GM23248 (cell line): ENCODE measurements around the gene SRSF1. TPM values are rescaled to one million over a fixed set of nuclear protein-coding genes. Genes with fewer than 3 reads are reported as not detected.
"Not testable (repeated sequence)": the region's sequence is repeated elsewhere in the genome, so short reads cannot be mapped to it uniquely, and the experiment has no call there.

Experiments
- DNase-seq: peaks from one replicate; pipeline ENCODE4 v3.0.0-alpha.2; 2015
- H2AFZ ChIP-seq: fragments of 200-600 bp; sonication (generic); 2 replicates; pipeline ENCODE4 v1.6.1; 2016; ENCODE audit warnings: antibody characterized with exemption
- H3F3A ChIP-seq: fragments of 200-600 bp; sonication (generic); 2 replicates; pipeline ENCODE4 v1.6.1; 2016; ENCODE audit warnings: mild to moderate bottlenecking, antibody characterized with exemption, mixed run types; ENCODE audit not compliant: insufficient read depth
- H3K27ac ChIP-seq: fragments of 200-600 bp; sonication (generic); 2 replicates; pipeline ENCODE4 v1.5.1; 2016; ENCODE audit warnings: mild to moderate bottlenecking
- H3K27me3 ChIP-seq: fragments of 200-600 bp; sonication (generic); replicated peaks from 2 replicates; pipeline ENCODE4 v1.6.1; 2016; ENCODE audit warnings: mild to moderate bottlenecking; ENCODE audit not compliant: insufficient read depth
- H3K36me3 ChIP-seq: fragments of 200-600 bp; sonication (generic); 2 replicates; pipeline ENCODE4 v1.6.1; 2016; ENCODE audit warnings: low read depth, mild to moderate bottlenecking
- H3K4me1 ChIP-seq: fragments of 200-600 bp; sonication (generic); 2 replicates; pipeline ENCODE4 v1.6.1; 2016; ENCODE audit warnings: mild to moderate bottlenecking; ENCODE audit not compliant: insufficient read depth
- H3K4me2 ChIP-seq: fragments of 200-600 bp; sonication (generic); one replicate; pipeline ENCODE4 v1.6.1; 2016; ENCODE audit warnings: mild to moderate bottlenecking; ENCODE audit not compliant: unreplicated experiment
- H3K4me3 ChIP-seq: fragments of 200-600 bp; sonication (generic); 2 replicates; pipeline ENCODE4 v1.5.1; 2016; ENCODE audit warnings: mild to moderate bottlenecking
- H3K79me2 ChIP-seq: fragments of 200-600 bp; sonication (generic); 2 replicates; pipeline ENCODE4 v1.6.1; 2016; ENCODE audit warnings: mild to moderate bottlenecking; ENCODE audit not compliant: insufficient read depth
- H3K9ac ChIP-seq: fragments of 200-600 bp; sonication (generic); 2 replicates; pipeline ENCODE4 v1.6.1; 2016; ENCODE audit warnings: mild to moderate bottlenecking
- H3K9me2 ChIP-seq: fragments of 200-600 bp; sonication (generic); 2 replicates; pipeline ENCODE4 v1.6.1; 2016; ENCODE audit warnings: mixed run types, mild to moderate bottlenecking, moderate library complexity; ENCODE audit not compliant: insufficient read depth
- H3K9me3 ChIP-seq: fragments of 200-600 bp; sonication (generic); one replicate; pipeline ENCODE4 v1.6.1; 2017; ENCODE audit warnings: low read depth
- H4K20me1 ChIP-seq: fragments of 200-600 bp; sonication (generic); 2 replicates; pipeline ENCODE4 v1.6.0; 2016; ENCODE audit not compliant: insufficient read depth
- EZH2 ChIP-seq: fragments of 200-600 bp; sonication (generic); IDR thresholded peaks from 2 replicates; pipeline ENCODE4 v1.6.1; 2018; ENCODE audit warnings: antibody characterized with exemption, mild to moderate bottlenecking; ENCODE audit not compliant: insufficient read depth, poor library complexity, severe bottlenecking
- EZH2phosphoT487 ChIP-seq: fragments of 200-600 bp; sonication (generic); IDR thresholded peaks from 2 replicates; pipeline ENCODE4 v1.6.1; 2018; ENCODE audit warnings: antibody characterized with exemption, moderate library complexity, mild to moderate bottlenecking, low read depth; ENCODE audit not compliant: insufficient read depth
- WGBS, 2 experiments: methylation state at CpG; one replicate each; pipeline ENCODE4 v1.1.6; 2015 to 2017; ENCODE audit warnings: low lambda C conversion rate in 2 of 2, low coverage in 1 of 2; ENCODE audit errors: missing lambda C conversion rate in 2 of 2; 5-methylcytosine and 5-hydroxymethylcytosine counted together
- in situ Hi-C: fragments of 300-500 bp; cut with MboI; formaldehyde crosslinking; loops from 2 replicates; pipeline ENCODE4 v1.15.0; 2020
- polyA plus RNA-seq: library from polyadenylated mRNA; unstranded; fragments of >200 nt; fragmentation: Nextera tagmentation; extraction: Ambion mirVana; gene quantifications from 2 replicates; pipeline ENCODE4 v1.2.1, GENCODE V29; 2016
- total RNA-seq: library from RNA; depleted of rRNA; stranded (reverse); fragments of >200 nt; shearing (Covaris generic); gene quantifications from 2 replicates; pipeline ENCODE4 v1.2.3, GENCODE V29; 2014

Gene SRSF1
- total and polyA plus RNA-seq, 2 experiments from 2014 or later, result 130 to 204 TPM

DNA sequence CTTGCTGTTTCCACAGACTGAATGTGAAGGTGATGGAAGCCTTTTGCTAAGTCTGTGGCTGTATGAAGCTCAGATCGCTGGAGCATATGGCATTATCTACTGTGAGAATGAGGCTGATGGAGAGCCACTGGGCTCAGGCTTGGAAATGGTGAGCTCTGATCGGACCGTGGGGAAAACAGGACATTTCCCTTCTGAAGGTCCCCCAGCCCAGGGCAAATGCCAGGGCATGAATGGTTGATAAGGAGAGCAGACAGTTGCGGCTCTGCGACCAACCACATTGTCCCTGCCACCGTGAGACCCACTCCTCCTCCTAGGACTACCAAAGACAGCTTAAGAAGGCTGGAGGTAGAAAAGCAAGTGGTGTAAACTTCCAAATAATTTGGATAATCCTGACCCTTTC lies 47.1 kb downstream of the SRSF1 start:
- Histone ChIP-seq H3K4me2 (no peak overlapping the region), H3K36me3 (no peaks in the 10 kb centered on the region), H3K27me3 (no peaks in the 10 kb centered on the region), H3K9me2 (no peaks in the 10 kb centered on the region), H2AFZ (no peak overlapping the region), H3K27ac (no peak overlapping the region), H3F3A (0 out of 2 replicates have a peak, but pooled peaks cover 3% of the 10 kb centered on the region), H3K79me2 (no peaks in the 10 kb centered on the region), H4K20me1 (no peaks in the 10 kb centered on the region), H3K9me3 (no peaks in the 10 kb centered on the region), H3K9ac (no peak overlapping the region), H3K4me3 (no peak overlapping the region), H3K4me1 (no peaks in the 10 kb centered on the region)
- WGBS, 2 experiments, result 81 to 87% methylated on average over 6 of the region's 6 CpGs
- in situ Hi-C loops, result no loop called here
- DNase-seq, result no peak
- TF ChIP-seq EZH2phosphoT487 (no peak), EZH2 (no peak)

DNA sequence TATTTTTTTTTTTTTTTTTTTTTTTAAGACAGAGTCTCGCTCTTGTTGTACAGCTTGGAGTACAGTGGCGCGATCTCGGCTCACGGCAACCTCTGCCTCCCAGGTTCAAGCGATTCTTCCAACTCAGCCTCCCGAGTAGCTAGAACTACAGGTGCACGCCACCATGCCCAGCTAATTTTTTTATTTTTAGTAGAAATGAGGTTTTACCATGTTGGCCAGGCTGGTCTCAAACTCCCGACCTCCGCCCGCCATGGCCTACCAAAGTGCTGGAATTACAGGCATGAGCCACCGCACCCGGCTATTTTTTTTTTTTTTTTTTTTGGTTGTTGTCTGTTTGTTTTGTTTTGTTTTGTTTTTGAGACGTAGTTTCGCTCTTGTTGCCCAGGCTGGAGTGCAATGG lies 48.7 kb downstream of the SRSF1 start:
- H3F3A ChIP-seq, H3K9me3 ChIP-seq, H3K36me3 ChIP-seq, H4K20me1 ChIP-seq, H3K9me2 ChIP-seq, H3K4me1 ChIP-seq, H3K27me3 ChIP-seq, H2AFZ ChIP-seq, H3K4me2 ChIP-seq, H3K4me3 ChIP-seq, DNase-seq, H3K27ac ChIP-seq, H3K9ac ChIP-seq, in situ Hi-C loops: not testable (repeated sequence)
- WGBS, 2 experiments, result 91 to 94% methylated on average over 15 of the region's 15 CpGs
- peaks cover 11% of the 10 kb centered on the region for H3K79me2 ChIP-seq

DNA sequence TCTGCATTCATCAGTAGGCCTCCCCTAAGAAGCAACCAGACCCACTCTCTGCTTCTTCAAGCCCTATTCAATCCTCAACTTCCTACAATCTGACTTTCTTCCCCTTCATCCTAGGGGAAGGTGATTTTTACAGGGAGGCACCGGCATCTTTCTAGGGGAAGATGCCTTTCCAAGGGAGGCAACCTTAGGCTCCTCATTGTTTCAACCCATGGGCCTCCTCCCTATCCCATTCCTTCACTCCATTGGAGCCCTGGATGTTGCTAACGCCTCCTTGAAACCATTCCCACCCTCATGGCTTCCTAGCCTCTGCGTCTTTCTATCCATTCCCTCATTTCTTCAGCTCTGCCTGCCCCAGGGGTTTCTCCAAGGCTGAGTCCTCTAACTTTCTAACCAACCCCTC lies 49.2 kb downstream of the SRSF1 start:
- Histone ChIP-seq H3K9ac (no peak overlapping the region), H3K4me2 (no peak overlapping the region), H3K4me1 (peaks cover 5% of the 10 kb centered on the region; the same call in 1 of the 2 replicates), H3K27me3 (no peaks in the 10 kb centered on the region), H3K36me3 (no peaks in the 10 kb centered on the region), H3K27ac (no peak overlapping the region), H3K4me3 (no peak overlapping the region), H3K9me3 (no peaks in the 10 kb centered on the region), H3K79me2 (peaks cover 16% of the 10 kb centered on the region), H3F3A (peaks cover 8% of the 10 kb centered on the region; the same call in 1 of the 2 replicates), H4K20me1 (no peaks in the 10 kb centered on the region), H3K9me2 (no peaks in the 10 kb centered on the region), H2AFZ (no peak overlapping the region)
- WGBS, 2 experiments, result 71 to 92% methylated on average over 3 of the region's 3 CpGs
- no peak for TF ChIP-seq EZH2
- in situ Hi-C loops, result no loop called here
- no peak for DNase-seq

DNA sequence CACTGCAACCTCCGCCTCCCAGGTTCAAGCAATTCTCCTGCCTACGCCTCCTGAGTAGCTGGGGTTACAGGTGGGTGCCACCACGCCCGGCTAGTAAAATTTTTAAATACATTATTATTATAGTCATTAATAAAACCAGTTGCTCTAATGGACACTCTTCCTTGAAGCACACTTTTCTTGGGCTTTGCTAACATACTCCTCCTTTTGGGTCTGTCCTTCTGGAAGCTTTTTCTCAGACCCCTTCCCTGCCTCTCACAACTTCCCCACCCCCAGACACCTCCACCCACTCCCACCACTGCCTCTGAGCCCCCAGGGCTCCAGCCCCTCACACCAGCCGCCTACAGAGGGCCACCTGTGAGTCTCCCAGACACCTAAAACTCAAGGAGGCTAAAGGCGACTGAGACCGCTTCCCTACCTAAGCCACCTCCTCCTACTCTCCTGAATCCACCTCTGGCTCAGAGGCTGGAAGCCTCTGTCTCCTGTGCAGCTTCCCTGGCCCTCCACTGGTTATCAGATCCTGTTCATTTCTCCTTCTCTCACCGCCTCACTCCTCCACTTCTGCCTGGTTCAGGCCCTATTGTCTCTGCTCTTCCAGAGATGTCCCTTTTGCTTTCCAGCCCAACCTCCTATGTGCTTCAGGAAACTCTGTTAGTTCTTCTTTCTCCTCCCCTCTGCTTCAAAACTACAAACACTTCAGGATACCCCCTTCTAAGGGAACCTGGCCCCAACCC lies 49.8 kb downstream of the SRSF1 start:
- no peaks in the 10 kb centered on the region for H3K36me3 ChIP-seq
- no peak overlapping the region for H3K4me2 ChIP-seq
- H4K20me1 ChIP-seq, result no peaks in the 10 kb centered on the region
- in situ Hi-C loops, result no loop called here
- TF ChIP-seq EZH2phosphoT487 (no peak), EZH2 (no peak)
- no peak overlapping the region for H3K9ac ChIP-seq
- H3F3A ChIP-seq, result peaks cover 13% of the 10 kb centered on the region
- H3K4me1 ChIP-seq, result peaks cover 11% of the 10 kb centered on the region
- no peak for DNase-seq
- no peaks in the 10 kb centered on the region for H3K9me2 ChIP-seq
- no peak overlapping the region for H2AFZ ChIP-seq
- H3K27me3 ChIP-seq, result no peaks in the 10 kb centered on the region
- WGBS, 2 experiments, result 94% methylated on average over 8 of the region's 8 CpGs
- no peak overlapping the region for H3K27ac ChIP-seq
- H3K4me3 ChIP-seq, result no peak overlapping the region
- H3K79me2 ChIP-seq, result peaks cover 22% of the 10 kb centered on the region
- H3K9me3 ChIP-seq, result no peaks in the 10 kb centered on the region
